AG10803 (cell line): ENCODE results near the gene PRRX2.

Experiments used
- DNase-seq: peaks from one replicate; pipeline ENCODE4 v3.0.0; 2010; ENCODE audit warnings: low read depth
- H3K4me3 ChIP-seq: 2 replicates; pipeline ENCODE4 v1.5.1; 2011; ENCODE audit warnings: mild to moderate bottlenecking, low read length, control low read depth
- TF ChIP-seq, protein P1 (sequence below): conservative IDR thresholded peaks from 2 replicates; pipeline ENCODE4 v1.5.1; 2011; ENCODE audit warnings: mild to moderate bottlenecking, low read length, control low read depth, inconsistent platforms

The PRRX2 gene

DNA sequence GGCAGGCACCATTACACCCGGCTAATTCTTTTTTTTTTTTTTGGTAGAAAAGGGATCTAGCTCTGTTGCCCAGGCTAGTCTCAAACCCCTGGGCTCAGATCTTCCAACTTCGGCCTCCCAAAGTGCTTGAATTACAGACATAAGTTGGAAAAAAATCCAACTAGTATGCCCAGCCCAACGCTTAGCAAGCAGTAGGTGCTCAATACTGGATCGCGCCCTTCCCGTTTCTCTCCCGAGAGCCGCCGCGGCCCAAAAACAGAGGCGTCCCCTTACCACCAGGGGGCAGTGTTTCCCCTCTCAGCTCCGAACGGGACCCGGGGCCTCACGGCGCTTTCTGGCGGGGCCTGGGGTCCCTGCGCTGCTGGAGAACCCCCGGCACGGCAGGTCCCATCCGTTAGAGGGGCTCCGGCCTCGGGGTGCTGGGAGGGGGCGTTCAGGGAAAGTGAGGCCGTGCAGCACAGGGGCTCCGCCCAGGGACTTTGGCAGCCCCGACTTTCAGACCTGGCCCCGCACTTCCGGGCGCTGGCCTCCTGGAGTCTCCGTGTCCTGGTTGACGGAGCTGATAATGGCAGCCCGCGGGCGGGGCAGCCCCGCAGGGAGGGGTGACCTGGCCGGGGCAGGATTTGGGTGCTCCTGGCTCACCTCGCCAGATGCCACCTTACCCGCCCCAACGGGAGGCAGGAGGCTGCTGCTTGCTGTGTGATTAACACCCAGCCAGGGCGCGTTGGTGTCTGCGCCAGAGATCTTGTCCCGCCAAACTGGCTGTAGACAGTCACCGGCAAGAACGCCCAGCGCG lies 72.2 kb downstream of the PRRX2 start:
- DNase-seq, result peak; percentile 60
- peak overlapping the region; percentile 60 for H3K4me3 ChIP-seq
- TF ChIP-seq, protein P1, sequence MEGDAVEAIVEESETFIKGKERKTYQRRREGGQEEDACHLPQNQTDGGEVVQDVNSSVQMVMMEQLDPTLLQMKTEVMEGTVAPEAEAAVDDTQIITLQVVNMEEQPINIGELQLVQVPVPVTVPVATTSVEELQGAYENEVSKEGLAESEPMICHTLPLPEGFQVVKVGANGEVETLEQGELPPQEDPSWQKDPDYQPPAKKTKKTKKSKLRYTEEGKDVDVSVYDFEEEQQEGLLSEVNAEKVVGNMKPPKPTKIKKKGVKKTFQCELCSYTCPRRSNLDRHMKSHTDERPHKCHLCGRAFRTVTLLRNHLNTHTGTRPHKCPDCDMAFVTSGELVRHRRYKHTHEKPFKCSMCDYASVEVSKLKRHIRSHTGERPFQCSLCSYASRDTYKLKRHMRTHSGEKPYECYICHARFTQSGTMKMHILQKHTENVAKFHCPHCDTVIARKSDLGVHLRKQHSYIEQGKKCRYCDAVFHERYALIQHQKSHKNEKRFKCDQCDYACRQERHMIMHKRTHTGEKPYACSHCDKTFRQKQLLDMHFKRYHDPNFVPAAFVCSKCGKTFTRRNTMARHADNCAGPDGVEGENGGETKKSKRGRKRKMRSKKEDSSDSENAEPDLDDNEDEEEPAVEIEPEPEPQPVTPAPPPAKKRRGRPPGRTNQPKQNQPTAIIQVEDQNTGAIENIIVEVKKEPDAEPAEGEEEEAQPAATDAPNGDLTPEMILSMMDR, result peak; percentile 78

- TF ChIP-seq, protein P1, result no peak
- no peak overlapping the region for H3K4me3 ChIP-seq
- no peak for DNase-seq
Measured at GRCh38 chr9:129739432-129739831, 74.0 kb downstream of the PRRX2 start.

- no peak for DNase-seq
- no peak overlapping the region for H3K4me3 ChIP-seq
- TF ChIP-seq, protein P1, result no peak
Measured at GRCh38 chr9:129740174-129740573, 74.7 kb downstream of the PRRX2 start.

DNA sequence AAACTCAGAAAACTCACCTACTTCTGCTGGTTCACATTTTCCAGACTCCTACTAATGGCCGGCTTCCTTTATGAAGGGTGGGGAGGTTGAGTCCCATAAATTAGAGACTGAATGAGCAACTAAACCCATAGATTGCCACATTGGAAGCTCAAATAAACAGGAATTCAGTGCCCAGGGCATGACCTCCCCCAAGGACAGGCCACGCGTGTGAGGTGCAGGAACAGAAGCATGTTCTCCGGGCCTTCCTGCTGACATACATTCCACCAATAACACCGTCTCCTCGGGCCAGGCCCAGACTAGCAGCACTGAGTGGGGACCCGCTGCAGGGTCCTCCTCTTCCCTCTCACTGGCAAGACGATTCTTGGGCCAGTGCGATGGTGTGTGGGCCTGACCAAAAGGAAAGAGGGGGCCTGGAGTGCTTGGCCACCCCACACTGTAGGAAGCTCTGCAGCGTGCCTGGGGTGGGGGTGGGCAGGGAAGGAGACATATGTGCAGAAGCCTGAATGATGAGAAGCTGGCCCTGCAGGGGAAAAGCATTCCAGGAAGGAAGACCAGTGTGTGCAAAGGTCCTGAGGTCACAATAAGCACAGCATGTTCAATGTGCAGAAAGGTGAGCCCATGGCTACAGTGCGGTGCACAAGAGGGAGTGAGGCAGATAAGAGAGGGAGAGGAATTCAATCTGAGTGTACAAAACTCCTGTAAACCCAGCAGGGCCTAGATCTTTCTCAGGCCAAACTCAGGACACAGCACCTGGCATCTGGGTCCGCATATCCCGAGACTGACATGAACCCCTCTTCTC lies 75.4 kb downstream of the PRRX2 start:
- no peak for DNase-seq
- no peak overlapping the region for H3K4me3 ChIP-seq
- TF ChIP-seq, protein P1, result no peak

GRCh38 chr9:129745200-129745599 lies 79.8 kb downstream of the PRRX2 start:
- TF ChIP-seq, protein P1, result no peak
- DNase-seq, result no peak
- H3K4me3 ChIP-seq, result no peak overlapping the region

GRCh38 chr9:129746092-129746777 lies 80.8 kb downstream of the PRRX2 start:
- TF ChIP-seq, protein P1, result no peak
- no peak overlapping the region for H3K4me3 ChIP-seq
- no peak for DNase-seq
